Stimulated activated CD8-positive, alpha-beta memory T cell treated with anti-CD3 and anti-CD28 coated beads, Interleukin-15, amount 100 ng/mL, for 1 hour (primary cell): ENCODE measurements around the gene EPHA4.
A peak's percentile ranks its signal among the peaks of the same experiment; 100 is the strongest.

ENCODE experiments used
- DNase-seq: peaks from one replicate; pipeline ENCODE4 v3.0.0-alpha.2; 2020; ENCODE audit warnings: low read depth

EPHA4 gene

DNA sequence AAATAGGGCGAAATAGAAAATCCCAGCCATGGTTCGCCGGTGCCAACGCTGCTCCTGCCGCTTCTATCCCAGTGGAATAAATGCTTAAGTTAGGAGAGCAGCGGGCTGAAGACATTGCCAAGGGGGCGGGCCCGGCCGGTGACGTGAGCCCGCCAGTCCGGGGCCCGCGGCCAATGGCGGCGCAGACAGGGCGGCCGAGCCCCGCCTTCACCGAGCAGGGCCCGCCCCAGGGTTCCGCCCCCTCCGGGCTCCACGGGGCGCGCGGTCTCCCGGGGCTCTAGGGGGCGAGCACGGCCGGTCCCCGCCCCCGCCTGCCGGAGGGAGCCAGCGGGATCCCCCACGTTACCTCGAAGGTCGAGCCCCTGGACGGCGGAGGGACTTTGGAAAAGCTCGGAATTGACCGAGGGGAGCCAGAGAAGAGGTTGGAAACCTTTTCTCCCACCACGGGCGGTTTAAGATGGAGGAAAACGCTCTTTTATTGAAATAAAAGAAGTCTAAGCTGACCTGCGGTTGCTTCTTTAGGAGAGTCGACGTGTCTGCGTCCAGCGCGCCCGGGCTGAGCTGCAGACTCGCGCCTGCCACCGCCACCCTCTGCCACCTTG, at the start of gene EPHA4:
EPHA4 (minus strand) TSS at position 86 of the 602 bp plus-strand sequence; CDS start at position 30, 56 bp downstream.
- DNase-seq: peak; percentile 60

DNA sequence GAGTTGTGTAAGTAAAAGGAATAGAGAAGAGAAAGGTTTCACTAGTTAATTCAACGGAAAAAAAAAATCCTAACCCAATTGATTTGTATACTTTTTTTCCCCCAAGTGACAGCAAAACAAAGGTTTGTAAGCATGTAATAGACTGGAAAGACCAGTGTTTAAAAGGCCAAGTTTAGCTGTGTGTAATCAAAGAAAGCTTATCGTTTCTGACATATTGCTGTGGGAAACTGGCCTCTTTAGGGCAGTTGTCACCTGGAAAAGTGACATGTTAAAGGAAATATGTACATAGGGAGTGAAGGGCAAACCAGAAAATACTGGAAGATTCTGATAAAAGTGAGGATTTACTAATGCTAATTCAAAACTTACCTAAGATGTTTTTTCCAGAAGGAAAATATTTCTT, 45.9 kb upstream of the EPHA4 start:
- DNase-seq: no peak

DNA sequence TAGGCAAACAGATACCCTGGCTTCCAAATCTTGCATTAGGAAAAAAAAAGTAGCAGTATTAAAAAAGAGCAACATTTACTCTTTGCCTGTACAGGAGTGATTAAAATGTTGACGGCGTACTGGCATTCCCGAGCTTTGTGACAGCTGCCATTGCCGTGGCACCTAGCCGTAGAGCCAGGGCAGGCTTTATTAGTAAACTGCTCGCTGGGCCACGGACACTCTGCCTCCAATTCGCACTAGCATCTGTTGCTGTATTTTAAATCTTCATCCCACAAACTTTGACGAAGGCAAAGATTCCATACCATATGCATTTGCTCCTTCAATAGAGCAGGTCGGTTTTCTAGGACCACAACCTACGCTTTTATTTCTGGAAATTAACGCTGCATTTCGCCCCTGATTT, 44.5 kb upstream of the EPHA4 start:
- DNase-seq: no peak

DNA sequence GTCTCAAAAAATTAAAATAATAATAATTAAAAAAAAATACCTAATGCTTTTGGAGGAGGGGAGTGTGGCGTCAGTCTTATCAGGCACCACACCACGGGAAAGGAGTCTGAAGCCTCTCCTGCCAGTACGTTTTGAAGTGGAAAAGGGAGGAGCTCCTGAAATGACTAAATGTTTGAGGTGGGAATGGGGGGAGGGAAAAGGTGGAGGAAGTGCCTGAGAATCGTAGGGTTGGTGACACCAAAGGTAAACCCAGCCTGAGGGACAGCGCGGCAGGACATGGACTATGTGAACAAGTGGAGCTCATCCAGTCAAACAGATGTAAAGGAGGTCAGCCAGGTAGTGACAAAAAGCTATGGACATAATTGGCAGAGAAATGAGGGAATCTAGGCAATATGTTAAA, 42.2 kb upstream of the EPHA4 start:
- no peak for DNase-seq

- DNase-seq: no peak
Measured at GRCh38 chr2:221612800-221613199, 40.7 kb upstream of the EPHA4 start.

GRCh38 chr2:221612161-221612560, 40.1 kb upstream of the EPHA4 start:
- DNase-seq: no peak

DNA sequence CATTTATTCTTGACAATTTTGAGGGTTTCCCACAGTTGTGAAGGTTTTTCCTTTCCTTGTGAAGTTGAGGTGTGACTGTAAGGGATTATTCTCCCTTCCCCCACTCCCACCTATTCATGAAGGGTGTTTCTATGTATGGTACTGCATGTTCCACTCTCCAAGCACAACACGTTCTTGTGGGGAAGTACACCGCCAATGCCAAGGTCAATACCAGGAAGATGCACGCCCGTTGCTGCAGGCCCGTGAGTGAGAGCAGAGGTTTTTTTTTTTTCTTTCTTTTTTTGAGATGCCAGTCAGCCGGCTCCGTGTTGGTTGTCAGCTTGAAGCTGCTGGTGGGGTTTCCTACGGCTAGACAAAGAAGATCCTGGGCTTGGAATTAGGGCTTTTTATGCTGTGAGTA, 38.6 kb upstream of the EPHA4 start:
- no peak for DNase-seq

- no peak for DNase-seq
Measured at GRCh38 chr2:221610255-221610654, 38.2 kb upstream of the EPHA4 start.

DNA sequence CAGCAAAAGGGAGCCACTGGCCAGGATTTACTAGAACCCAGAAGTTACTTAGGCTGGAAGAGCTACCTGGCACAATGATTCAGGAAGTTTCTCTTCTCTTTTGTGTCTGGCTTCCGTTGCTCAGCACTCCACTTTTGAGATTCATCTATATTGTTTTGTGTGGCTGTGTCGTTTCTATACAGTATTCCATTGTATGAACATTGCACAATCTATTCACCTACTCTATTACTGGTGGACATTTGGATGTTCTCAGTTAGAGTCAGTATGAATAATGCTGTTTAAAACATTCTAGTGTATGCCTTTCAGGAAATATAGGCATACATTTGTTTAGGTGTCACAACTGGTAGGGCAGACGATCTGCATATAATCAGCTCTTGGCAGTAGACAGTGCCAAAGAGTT, 36.3 kb upstream of the EPHA4 start:
- no peak for DNase-seq

GRCh38 chr2:221606424-221606823, 34.3 kb upstream of the EPHA4 start:
- DNase-seq: no peak

DNA sequence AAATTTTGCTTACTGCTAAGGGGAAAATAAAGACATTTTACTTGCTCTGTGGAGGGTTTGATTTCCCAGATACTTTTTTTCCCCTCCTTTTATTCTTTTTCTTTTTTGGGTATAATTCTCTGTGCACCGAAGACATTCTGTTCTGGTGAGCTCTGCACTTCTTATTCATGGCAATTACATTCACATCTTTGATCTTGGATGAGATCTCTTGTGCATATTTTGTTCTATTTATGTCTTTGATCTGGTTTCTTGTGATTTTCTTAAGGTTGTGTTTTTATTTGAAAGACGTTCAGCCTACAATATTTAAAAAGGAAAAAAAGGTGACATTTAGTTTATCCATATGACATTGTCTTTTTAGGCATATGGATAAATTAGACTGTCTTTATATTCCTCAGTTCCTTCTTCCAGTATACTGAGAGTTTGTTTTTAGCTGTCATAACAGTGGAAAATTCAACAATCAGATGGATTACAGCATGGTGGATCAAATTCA, 33.7 kb upstream of the EPHA4 start:
- no peak for DNase-seq

DNA sequence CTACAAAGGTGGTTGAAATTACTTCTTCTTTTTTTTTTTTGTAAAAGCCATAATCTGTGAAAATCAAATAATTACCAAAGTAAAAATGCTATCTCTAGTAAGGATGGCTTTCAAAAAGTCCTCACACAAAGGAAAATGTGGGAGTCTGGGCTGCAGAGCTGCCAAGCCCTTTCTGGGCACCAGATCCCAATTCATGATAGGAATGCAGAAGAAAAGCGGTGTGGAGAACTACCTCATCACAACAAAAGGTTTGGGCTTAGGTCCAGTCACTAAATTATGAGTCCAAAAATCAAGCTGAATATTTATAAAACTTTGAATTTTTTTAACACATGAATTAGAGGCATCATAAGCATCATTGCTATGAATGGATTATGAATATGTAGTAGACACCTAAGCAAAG, 30.8 kb upstream of the EPHA4 start:
- DNase-seq: no peak

DNA sequence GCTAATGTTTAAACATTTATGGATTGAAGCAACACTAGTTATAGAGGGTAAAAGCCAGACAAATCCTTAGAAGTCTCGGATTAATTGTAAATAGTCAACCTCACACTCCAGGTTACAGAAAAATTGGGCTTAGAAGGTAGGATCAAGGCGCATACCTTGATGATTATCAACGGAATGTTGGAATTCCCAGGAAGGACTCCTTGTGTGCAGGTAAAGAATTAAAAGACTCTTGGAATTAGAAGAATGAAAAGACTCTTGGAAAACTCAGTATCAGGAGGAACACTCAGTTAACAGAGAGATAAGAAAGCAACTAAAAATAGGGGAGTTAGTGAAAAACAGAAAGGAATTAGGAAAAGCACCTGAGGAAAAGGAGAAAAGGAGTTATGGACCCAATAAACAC, 29.3 kb upstream of the EPHA4 start:
- no peak for DNase-seq

GRCh38 chr2:221600388-221600787, 28.3 kb upstream of the EPHA4 start:
- no peak for DNase-seq

- DNase-seq: no peak
Measured at GRCh38 chr2:221596192-221596591, 24.1 kb upstream of the EPHA4 start.

DNA sequence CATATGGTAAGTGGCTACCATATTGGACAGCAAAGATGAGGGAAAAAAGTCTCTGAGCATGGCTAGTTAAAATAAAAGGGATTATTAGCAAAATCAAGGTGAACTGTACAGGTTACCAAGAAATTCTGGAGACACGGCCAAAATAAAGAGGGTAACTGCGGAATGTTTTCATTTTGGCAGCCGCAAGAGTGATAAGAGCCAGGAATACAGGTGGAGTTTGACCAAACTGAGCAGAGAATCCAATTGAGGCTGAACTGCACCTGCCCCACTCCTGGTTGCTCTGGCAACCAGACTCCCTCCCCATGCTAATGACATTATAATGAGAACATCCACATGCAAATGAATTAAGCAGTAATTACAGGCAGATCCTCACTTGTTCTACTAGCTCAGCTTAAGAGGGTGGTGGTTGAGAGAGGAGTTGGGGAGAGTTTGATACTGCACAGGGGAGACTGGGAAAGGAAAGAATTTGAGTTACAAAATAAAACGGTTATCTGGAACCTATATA, 18.8 kb upstream of the EPHA4 start:
- no peak for DNase-seq

- DNase-seq: no peak
Measured at GRCh38 chr2:221589696-221590095, 17.6 kb upstream of the EPHA4 start.

DNA sequence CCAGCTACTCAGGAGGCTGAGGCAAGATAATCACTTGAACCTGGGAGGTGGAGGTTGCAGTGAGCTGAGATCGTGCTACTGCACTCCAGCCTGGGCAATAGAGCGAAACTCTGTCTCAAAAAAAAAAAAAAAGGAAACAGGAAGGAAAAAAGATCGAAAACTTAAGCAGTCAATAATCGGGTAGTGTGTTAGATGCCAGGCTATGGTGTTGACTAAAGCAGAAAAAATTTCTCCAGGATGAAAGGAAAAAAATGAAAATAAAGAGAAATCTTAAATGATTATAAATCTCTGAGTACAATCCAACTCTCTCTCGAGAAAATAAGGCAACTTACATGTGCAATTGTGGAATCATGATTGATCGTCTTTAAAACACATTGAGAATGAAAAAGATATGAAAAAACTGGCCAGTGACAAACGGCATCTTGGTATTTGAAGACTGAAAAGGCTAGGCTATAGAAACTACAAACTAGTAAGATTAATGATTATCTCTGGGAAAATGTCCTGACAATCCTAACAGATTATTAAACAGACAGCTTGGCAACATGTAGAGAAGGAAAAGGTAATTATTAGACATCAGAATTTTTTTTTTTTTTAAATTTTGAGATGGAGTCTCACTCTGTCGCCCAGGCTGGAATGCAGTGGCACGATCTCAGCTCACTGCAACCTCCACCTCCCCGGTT, 16.3 kb upstream of the EPHA4 start:
- no peak for DNase-seq

DNA sequence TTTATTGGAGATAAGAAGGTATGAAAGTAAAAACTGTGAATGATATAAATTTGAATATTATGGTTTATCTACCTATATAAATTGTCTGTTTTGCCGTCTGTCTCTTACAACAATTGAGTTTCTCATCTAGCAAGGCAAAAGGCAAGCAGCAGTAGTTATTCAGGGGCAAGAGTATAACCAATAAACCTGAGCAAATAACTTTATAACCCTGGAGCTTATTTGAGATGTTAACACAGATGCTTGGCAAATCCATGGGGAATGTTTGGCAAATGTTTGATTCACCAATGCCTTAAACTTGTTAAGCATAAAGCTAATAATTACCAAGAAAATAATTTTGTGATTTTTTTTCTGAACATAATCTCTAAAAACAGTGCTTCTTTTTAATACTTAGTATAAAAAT, 9.9 kb upstream of the EPHA4 start:
- no peak for DNase-seq

DNA sequence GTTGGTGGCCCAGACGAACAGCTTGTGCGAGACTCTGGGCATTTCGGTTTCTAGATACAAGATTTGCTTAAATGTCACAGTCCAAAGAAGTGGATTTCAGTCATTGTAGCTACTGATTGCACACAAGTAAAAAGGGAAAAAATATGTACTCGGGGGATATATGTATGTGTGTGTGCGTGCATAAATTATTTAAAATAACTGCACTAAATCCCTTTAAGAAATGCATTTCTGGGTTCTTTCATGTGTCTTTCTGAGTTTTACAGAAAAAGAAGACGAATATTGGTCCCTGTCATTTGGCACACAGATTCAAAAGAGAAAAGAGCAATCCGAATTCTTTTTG, 2.1 kb upstream of the EPHA4 start:
- DNase-seq: no peak

DNA sequence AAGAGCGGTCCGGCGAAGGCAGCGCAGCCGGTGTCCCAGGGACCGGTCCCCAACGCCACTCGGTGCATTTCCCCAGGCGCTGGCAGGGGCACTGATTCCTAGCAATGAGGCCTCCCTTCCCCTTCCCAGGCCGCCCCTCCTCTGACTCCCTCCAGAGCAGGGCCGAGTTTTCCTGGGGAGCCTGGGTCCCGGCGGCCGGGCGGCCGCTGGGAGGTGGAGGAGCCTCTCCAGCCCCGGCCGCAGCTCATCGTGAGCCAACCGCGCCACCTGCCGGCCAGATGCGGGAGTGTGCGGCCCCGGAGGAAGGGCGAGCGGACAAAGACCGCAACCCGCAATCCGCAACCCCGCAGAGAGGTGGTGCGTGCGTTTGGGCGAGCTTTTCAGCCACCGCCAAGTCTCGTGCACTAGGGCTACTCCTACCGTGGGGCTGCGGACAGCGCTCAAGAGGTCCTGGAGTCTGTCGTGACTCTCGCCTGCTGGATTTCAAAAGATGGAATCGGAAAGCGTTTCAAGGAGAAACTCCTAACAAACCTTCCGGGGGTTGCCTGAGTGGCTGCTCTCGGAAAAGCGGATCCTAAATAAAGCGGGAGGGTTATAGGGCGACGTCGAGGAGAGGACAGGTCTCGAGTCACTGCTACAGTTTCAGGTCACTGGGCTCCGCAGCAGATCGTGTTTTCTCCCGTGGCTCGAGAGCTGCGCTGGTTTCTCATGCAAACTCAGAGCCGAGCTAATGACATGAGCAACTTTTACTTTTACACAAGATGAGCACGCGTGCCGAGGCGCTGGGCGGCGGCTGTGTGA, 1.5 kb upstream of the EPHA4 start:
- DNase-seq: peak; percentile 59

DNA sequence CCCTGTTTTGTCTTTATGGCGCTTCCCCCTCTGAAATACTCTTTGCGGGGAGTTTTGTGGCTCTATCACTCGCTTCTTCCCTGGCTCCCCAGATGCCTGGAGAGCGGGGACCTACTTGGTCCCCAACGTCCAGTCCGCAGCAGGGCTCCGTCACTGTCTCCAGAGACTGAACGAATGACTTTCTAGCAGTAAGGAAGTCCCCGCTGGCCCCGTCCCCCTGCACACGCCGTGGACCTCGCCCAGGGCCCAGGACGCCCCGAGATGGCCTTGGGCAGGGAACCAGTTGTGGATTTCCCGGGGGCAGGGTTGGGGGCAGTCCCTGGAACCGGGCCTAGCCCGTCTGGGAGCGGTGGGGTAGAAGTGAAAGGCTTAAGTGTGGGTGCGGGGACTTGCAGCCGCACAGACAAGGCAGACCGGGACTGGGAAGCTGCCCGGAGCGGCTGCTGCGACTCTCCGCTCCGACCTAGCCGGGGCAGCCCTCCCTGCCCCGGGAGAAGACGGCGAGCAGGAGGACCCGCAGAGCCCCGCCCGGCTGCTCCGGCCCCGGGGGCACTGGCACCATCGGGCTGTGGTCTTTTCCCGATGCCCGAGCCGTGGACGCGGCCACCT, 821 bp upstream of the EPHA4 start:
- DNase-seq: no peak
